Neuronal stem cell (in vitro differentiated cells): ENCODE results near the gene KCNJ1.

Experiments used
- DNase-seq: peaks from one replicate; pipeline ENCODE4 v3.0.0-alpha.2; 2013; ENCODE audit warnings: low spot score
- H2AFZ ChIP-seq: one replicate; pipeline ENCODE4 v1.6.1; 2013; ENCODE audit warnings: mild to moderate bottlenecking, low read length, inconsistent platforms
- H2AK5ac ChIP-seq: 2 replicates; pipeline ENCODE4 v1.6.1; 2013; ENCODE audit warnings: low read depth, mild to moderate bottlenecking, inconsistent platforms, low read length, moderate library complexity, mixed read lengths
- H2BK120ac ChIP-seq: 2 replicates; pipeline ENCODE4 v1.6.1; 2013; ENCODE audit warnings: low read depth, mild to moderate bottlenecking, inconsistent platforms, low read length, moderate library complexity, mixed read lengths
- H2BK12ac ChIP-seq: one replicate; pipeline ENCODE4 v1.6.1; 2013; ENCODE audit warnings: low read length, inconsistent platforms
- H2BK15ac ChIP-seq: 2 replicates; pipeline ENCODE4 v1.6.1; 2013; ENCODE audit warnings: mild to moderate bottlenecking, low read length, inconsistent platforms, mixed read lengths
- H2BK5ac ChIP-seq: one replicate; pipeline ENCODE4 v1.6.1; 2013; ENCODE audit warnings: inconsistent platforms, mild to moderate bottlenecking, low read length, moderate library complexity
- H3K14ac ChIP-seq: one replicate; pipeline ENCODE4 v1.6.1; 2013; ENCODE audit warnings: low read length, inconsistent platforms
- H3K18ac ChIP-seq: 2 replicates; pipeline ENCODE4 v1.6.1; 2013; ENCODE audit warnings: low read length, inconsistent platforms
- H3K23ac ChIP-seq: 2 replicates; pipeline ENCODE4 v1.6.1; 2013; ENCODE audit warnings: low read depth, mild to moderate bottlenecking, mixed read lengths, low read length, inconsistent platforms; ENCODE audit not compliant: poor library complexity
- H3K27ac ChIP-seq: replicated peaks from 3 replicates; pipeline ENCODE4 v1.5.1; 2013; ENCODE audit warnings: low read length, inconsistent platforms
- H3K27me3 ChIP-seq, 3 experiments: 2 replicates each; pipeline ENCODE4 v1.6.1; 2013; ENCODE audit warnings: low read length in 3 of 3, mild to moderate bottlenecking in 2 of 3, inconsistent platforms in 1 of 3, low read depth in 1 of 3, mixed read lengths in 1 of 3, moderate library complexity in 1 of 3; ENCODE audit not compliant: control insufficient read depth in 3 of 3, insufficient read depth in 3 of 3
- H3K36me3 ChIP-seq, 2 donors: replicated peaks in 1 of 2; 2 replicates each; pipeline ENCODE4 v1.6.1; 2013; ENCODE audit warnings: low read length in 2 of 2; ENCODE audit not compliant: control insufficient read depth in 2 of 2, insufficient read depth in 2 of 2
- H3K4ac ChIP-seq: 2 replicates; pipeline ENCODE4 v1.6.1; 2013; ENCODE audit warnings: inconsistent platforms, mild to moderate bottlenecking, low read length, moderate library complexity
- H3K4me1 ChIP-seq, 2 donors: 1 replicate in 1 of 2; 2 replicates in 1 of 2; pipeline ENCODE4 v1.6.1; 2013; ENCODE audit warnings: low read length in 2 of 2, low read depth in 1 of 2; ENCODE audit not compliant: control insufficient read depth in 2 of 2, insufficient read depth in 1 of 2
- H3K4me2 ChIP-seq: one replicate; pipeline ENCODE4 v1.6.1; 2013; ENCODE audit warnings: mild to moderate bottlenecking, low read length, inconsistent platforms; ENCODE audit not compliant: insufficient read depth, poor library complexity, severe bottlenecking
- H3K4me3 ChIP-seq, 2 donors: 2 replicates each; pipeline ENCODE4 v1.5.1; 2013; ENCODE audit warnings: low read length in 2 of 2, mild to moderate bottlenecking in 2 of 2, inconsistent platforms in 1 of 2, moderate library complexity in 1 of 2
- H3K79me1 ChIP-seq: one replicate; pipeline ENCODE4 v1.6.1; 2013; ENCODE audit warnings: low read depth, mild to moderate bottlenecking, inconsistent platforms, low read length, moderate library complexity
- H3K9ac ChIP-seq: one replicate; pipeline ENCODE4 v1.6.1; 2013; ENCODE audit warnings: mild to moderate bottlenecking, low read depth, low read length, inconsistent platforms; ENCODE audit not compliant: poor library complexity
- H3K9me3 ChIP-seq, 2 donors: replicated peaks in 1 of 2; 2 replicates each; pipeline versions ENCODE3 to v1.6.1; 2013; ENCODE audit warnings: low read length in 2 of 2, mild to moderate bottlenecking in 2 of 2, inconsistent platforms in 1 of 2, low read depth in 1 of 2, mixed read lengths in 1 of 2, moderate library complexity in 1 of 2; ENCODE audit not compliant: control insufficient read depth in 2 of 2, insufficient read depth in 1 of 2
- H4K8ac ChIP-seq: one replicate; pipeline ENCODE4 v1.6.1; 2013; ENCODE audit warnings: low read depth, mild to moderate bottlenecking, inconsistent platforms, low read length, moderate library complexity
- H4K91ac ChIP-seq: one replicate; pipeline ENCODE4 v1.6.1; 2013; ENCODE audit warnings: low read length, low read depth, mild to moderate bottlenecking, inconsistent platforms; ENCODE audit not compliant: poor library complexity
- WGBS, 2 donors: extraction: QIAGEN DNeasy Blood & Tissue Kit; methylation state at CpG; one replicate each; pipeline ENCODE4 v1.1.7; 2013; ENCODE audit warnings: missing lambda C conversion rate in 2 of 2, mixed read lengths in 1 of 2; ENCODE audit not compliant: insufficient read length in 2 of 2, insufficient replicate concordance in 1 of 2; ENCODE audit errors: extremely low coverage in 2 of 2; 5-methylcytosine and 5-hydroxymethylcytosine counted together

The KCNJ1 gene

DNA sequence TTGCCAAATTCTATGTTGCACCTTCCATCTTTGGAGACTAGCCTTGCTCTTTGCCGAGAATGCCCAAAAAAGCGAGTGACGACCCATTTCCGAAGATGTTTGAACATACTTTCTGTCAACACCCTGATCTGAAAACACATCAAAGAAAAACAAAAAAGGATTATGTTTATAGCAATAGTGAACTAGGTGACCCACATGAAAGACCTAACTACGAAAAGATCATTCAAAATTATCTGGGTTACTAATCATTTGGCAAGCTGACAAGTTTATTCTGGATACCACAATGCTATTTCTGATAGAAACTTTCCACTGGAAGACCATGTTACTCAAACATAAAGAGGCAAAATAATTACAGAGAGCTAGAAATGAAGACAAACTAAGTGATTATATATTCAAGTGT, 27.0 kb downstream of the KCNJ1 start:
- no peaks in the 10 kb centered on the region for H3K27me3 ChIP-seq
- peaks cover 3 to 20% of the 10 kb centered on the region in 2 donors for H3K4me1 ChIP-seq
- no peak overlapping the region for H3K18ac ChIP-seq
- no peak overlapping the region for H3K4ac ChIP-seq
- H2BK5ac ChIP-seq = no peak overlapping the region
- no CpG with 5 or more reads among the region's 5 CpGs for WGBS, 2 donors
- H2BK15ac ChIP-seq = no peak overlapping the region
- peaks cover 0 to 11% of the 10 kb centered on the region in 2 donors for H3K9me3 ChIP-seq
- no peak overlapping the region for H3K14ac ChIP-seq
- H4K8ac ChIP-seq = no peak overlapping the region
- H4K91ac ChIP-seq = no peak overlapping the region
- no peak for DNase-seq
- no peak overlapping the region for H3K27ac ChIP-seq
- no peak overlapping the region for H3K23ac ChIP-seq
- no peak overlapping the region for H3K4me3 ChIP-seq
- no peak overlapping the region for H2AK5ac ChIP-seq
- H2BK12ac ChIP-seq = no peak overlapping the region
- no peak overlapping the region for H3K9ac ChIP-seq
- no peaks in the 10 kb centered on the region for H3K36me3 ChIP-seq
- H3K79me1 ChIP-seq = no peaks in the 10 kb centered on the region
- H2AFZ ChIP-seq = no peak overlapping the region
- no peak overlapping the region for H2BK120ac ChIP-seq
- no peak overlapping the region for H3K4me2 ChIP-seq

DNA sequence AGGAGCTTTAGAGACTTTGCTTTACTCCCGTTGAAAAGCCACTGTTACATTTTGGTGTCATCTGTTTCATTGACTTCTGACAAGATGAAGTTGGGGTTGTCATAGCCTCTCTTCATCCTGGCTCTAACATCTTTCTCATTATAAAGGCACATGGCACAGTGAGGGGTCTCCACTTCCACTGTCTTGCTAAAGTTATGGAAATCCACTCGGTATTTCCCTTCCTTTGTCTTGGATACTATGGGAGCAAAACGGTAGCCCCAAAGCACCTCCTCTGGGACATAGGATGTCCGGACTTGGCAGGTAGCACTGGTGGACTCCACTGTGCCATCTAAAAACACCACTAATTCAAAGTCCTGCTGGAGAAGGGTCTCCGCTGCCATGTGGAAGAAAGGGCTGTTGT, 28.0 kb downstream of the KCNJ1 start:
- Histone ChIP-seq H3K4me3 (no peak overlapping the region), H3K23ac (no peak overlapping the region), H3K14ac (no peak overlapping the region), H3K27me3 (no peaks in the 10 kb centered on the region), H3K79me1 (no peaks in the 10 kb centered on the region), H3K9me3 (peaks cover 0 to 11% of the 10 kb centered on the region in 2 donors), H3K27ac (no peak overlapping the region), H2BK12ac (no peak overlapping the region), H3K9ac (no peak overlapping the region), H4K8ac (no peak overlapping the region), H3K18ac (no peak overlapping the region), H3K36me3 (no peaks in the 10 kb centered on the region), H4K91ac (no peak overlapping the region), H2AFZ (no peak overlapping the region), H3K4me2 (no peak overlapping the region), H2AK5ac (no peak overlapping the region), H2BK120ac (no peak overlapping the region), H3K4me1 (peaks cover 3 to 20% of the 10 kb centered on the region in 2 donors), H3K4ac (no peak overlapping the region), H2BK5ac (no peak overlapping the region), H2BK15ac (no peak overlapping the region)
- no peak for DNase-seq
- WGBS, 2 donors = no CpG with 5 or more reads among the region's 5 CpGs

DNA sequence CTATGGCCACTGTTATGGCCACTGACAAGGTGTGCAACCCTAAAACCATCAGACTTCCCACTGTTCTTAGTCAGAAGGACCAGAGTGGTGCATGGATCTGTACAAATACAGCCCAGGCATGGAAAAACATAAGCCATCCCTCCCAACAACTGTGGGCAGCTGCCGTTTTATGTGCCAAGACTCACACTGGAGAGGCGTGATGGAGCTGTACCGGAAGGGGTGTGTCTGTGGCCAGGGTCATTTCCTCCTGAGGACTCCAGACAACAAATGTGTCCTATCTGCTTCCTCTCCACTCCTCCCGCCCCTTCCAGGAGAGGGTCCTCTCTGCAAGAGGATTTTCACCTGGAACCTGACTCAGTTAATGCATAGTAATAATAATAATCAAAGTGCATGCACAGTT, 29.5 kb downstream of the KCNJ1 start:
- Histone ChIP-seq H3K23ac (no peak overlapping the region), H4K91ac (no peak overlapping the region), H3K27ac (no peak overlapping the region), H2AFZ (no peak overlapping the region), H3K4ac (no peak overlapping the region), H3K4me2 (no peak overlapping the region), H3K9me3 (peaks cover 0 to 11% of the 10 kb centered on the region in 2 donors), H4K8ac (no peak overlapping the region), H3K14ac (no peak overlapping the region), H2AK5ac (no peak overlapping the region), H3K36me3 (no peaks in the 10 kb centered on the region), H3K79me1 (no peaks in the 10 kb centered on the region), H3K9ac (no peak overlapping the region), H3K18ac (no peak overlapping the region), H2BK12ac (no peak overlapping the region), H2BK5ac (no peak overlapping the region), H3K27me3 (no peaks in the 10 kb centered on the region), H3K4me1 (peaks cover 3 to 20% of the 10 kb centered on the region in 2 donors), H3K4me3 (no peak overlapping the region), H2BK15ac (no peak overlapping the region), H2BK120ac (no peak overlapping the region)
- WGBS, 2 donors = no CpG with 5 or more reads among the region's 4 CpGs
- no peak for DNase-seq

DNA sequence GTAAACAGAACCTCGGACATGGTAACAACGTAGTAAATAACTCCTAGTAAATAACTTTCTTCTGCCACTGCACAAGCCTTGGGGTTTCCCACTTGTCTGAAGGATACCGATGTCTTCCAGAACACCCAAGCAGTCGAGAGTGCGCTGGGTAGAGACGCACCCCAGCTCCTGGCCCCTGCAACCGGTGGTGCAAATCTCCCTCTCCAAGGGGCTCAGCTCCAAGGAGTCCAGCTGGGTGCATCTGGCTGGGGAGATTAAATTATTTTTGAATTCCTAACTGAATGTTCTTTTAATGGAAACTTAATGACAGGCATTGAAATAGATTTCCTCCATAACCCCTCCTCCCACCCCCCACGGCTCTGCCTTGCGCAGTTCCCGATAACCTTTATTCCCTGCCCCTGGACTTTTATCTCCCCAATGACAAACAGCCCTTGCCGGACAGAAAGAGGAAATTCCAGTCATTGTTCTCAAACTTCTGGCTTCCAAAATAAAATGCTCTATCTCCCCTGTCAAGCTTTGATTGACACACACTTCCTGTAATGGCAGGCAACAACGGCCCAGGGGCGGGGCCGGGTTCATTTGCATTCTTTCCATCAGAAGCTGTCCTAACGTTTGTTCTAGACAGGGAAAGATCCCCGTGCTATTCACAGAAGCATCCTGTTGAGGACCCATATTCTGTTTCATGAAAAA, 31.2 kb downstream of the KCNJ1 start:
- no peak for DNase-seq
- H3K9me3 ChIP-seq = peaks cover 0 to 9% of the 10 kb centered on the region in 2 donors
- H2BK5ac ChIP-seq = no peak overlapping the region
- H3K18ac ChIP-seq = no peak overlapping the region
- H3K4me3 ChIP-seq = no peak overlapping the region
- no peak overlapping the region for H4K8ac ChIP-seq
- no peak overlapping the region for H4K91ac ChIP-seq
- no peak overlapping the region for H3K14ac ChIP-seq
- no peak overlapping the region for H2BK15ac ChIP-seq
- peak overlapping the region; percentile 11 for H2AFZ ChIP-seq
- no peak overlapping the region for H3K23ac ChIP-seq
- H2BK120ac ChIP-seq = no peak overlapping the region
- H3K4me2 ChIP-seq = no peak overlapping the region
- H2AK5ac ChIP-seq = no peak overlapping the region
- no peak overlapping the region for H3K9ac ChIP-seq
- H3K79me1 ChIP-seq = no peaks in the 10 kb centered on the region
- no peak overlapping the region for H3K27ac ChIP-seq
- no peaks in the 10 kb centered on the region for H3K36me3 ChIP-seq
- H3K27me3 ChIP-seq = no peaks in the 10 kb centered on the region
- H3K4ac ChIP-seq = no peak overlapping the region
- peaks cover 3 to 24% of the 10 kb centered on the region in 2 donors for H3K4me1 ChIP-seq
- H2BK12ac ChIP-seq = no peak overlapping the region
- no CpG with 5 or more reads among the region's 16 CpGs for WGBS, 2 donors
